ENCODE results near the gene CNTNAP5. TPM values are rescaled to one million over a fixed set of nuclear protein-coding genes. Genes with fewer than 3 reads are reported as not detected.

Gene CNTNAP5
- total and polyA plus RNA-seq, 2 of the 8 experiments (the other 6 are each of a cell fraction or from before 2014, with no cell fraction given): 0.11 to 0.76 TPM

- H2AK5ac ChIP-seq (ENCODE audit: low read depth, low read length): no peak overlapping the region
- H3K4ac ChIP-seq (replicated peaks; ENCODE audit: insufficient read length, low read depth, low read length): no peak overlapping the region
- no peak overlapping the region for H3K18ac ChIP-seq (ENCODE audit: extremely low read depth, low read length)
- no peak overlapping the region for H3K14ac ChIP-seq (ENCODE audit: insufficient read length)
- ChIA-PET POLR2A (ENCODE audit: partially characterized antibody) (no interaction called here), CTCF (ENCODE audit: partially characterized antibody) (no interaction called here)
- no peak overlapping the region for H2BK15ac ChIP-seq (ENCODE audit: low read length)
- H2BK20ac ChIP-seq (ENCODE audit: low read length): no peak overlapping the region
- H4K8ac ChIP-seq (ENCODE audit: extremely low read depth, insufficient read depth, low read length): no peak overlapping the region
- H2AFZ ChIP-seq (ENCODE audit: low read length): no peak overlapping the region
- H3K9ac ChIP-seq (replicated peaks in 1 of 4; ENCODE audit: extremely low read depth in 1 of 4, low read depth in 3 of 4, low read length in 3 of 4): no peak overlapping the region
- no peak overlapping the region for H3K23ac ChIP-seq (ENCODE audit: insufficient read length)
- TF ChIP-seq POLR2AphosphoS5 (IDR thresholded peaks at IDR 0.05; ENCODE audit: low read depth, low read length) (no peak), EP300 (IDR thresholded peaks at IDR 0.05; ENCODE audit: borderline replicate concordance in 1 of 2, low read depth in 2 of 2, low read length in 2 of 2) (no peak), E2F6 (IDR thresholded peaks at IDR 0.05) (no peak), MAX (IDR thresholded peaks at IDR 0.05) (no peak), GTF2F1 (IDR thresholded peaks at IDR 0.05; ENCODE audit: borderline replicate concordance, low read depth, low read length) (no peak), CREB1 (IDR thresholded peaks at IDR 0.05) (no peak)
- no peak overlapping the region for H4K91ac ChIP-seq (replicated peaks; ENCODE audit: insufficient read length, low read length)
- no peak overlapping the region for H3K56ac ChIP-seq (replicated peaks; ENCODE audit: insufficient read length, low read depth, low read length)
- no peaks in the 10 kb centered on the region for H3K23me2 ChIP-seq (ENCODE audit: low read depth, low read length)
- 90% methylated on average over 3 of the region's 3 CpGs; no CpG with 5 or more reads in 1 of the 2 experiments for WGBS, 2 experiments (ENCODE audit: extremely low coverage in 1 of 2, insufficient coverage in 1 of 2, insufficient read length in 1 of 2, insufficient replicate concordance in 2 of 2, low coverage in 1 of 2, low lambda C conversion rate in 2 of 2, missing lambda C conversion rate in 1 of 2)
- H4K5ac ChIP-seq (ENCODE audit: insufficient read length, low read depth, low read length): no peak overlapping the region
- no peak overlapping the region for H2BK12ac ChIP-seq (ENCODE audit: low read depth, low read length)
- no peak for FAIRE-seq
- H3K27me3 ChIP-seq (replicated peaks in 1 of 4; ENCODE audit: control insufficient read depth in 3 of 4, extremely low read depth in 1 of 4, insufficient read depth in 3 of 4, low read length in 3 of 4): no peaks in the 10 kb centered on the region
- no peak overlapping the region for H2BK120ac ChIP-seq (replicated peaks; ENCODE audit: low read depth, low read length)
- H3K27ac ChIP-seq (ENCODE audit: low read depth, low read length): no peak overlapping the region
- H2BK5ac ChIP-seq (ENCODE audit: low read depth, low read length): no peak overlapping the region
- no peaks in the 10 kb centered on the region for H3K4me1 ChIP-seq (replicated peaks in 1 of 4; ENCODE audit: control insufficient read depth in 3 of 4, insufficient read depth in 4 of 4, low read length in 3 of 4)
- no peaks in the 10 kb centered on the region for H4K20me1 ChIP-seq (replicated peaks in 1 of 2; ENCODE audit: control insufficient read depth in 1 of 2, insufficient read depth in 2 of 2, low read length in 2 of 2)
- H3K4me3 ChIP-seq (ENCODE audit: extremely low read depth in 1 of 4, insufficient read depth in 2 of 4, low read depth in 3 of 4, low read length in 4 of 4): no peak overlapping the region
- H3K79me2 ChIP-seq (ENCODE audit: control insufficient read depth in 1 of 2, insufficient read depth in 2 of 2, low read length in 2 of 2): no peaks in the 10 kb centered on the region
- no peaks in the 10 kb centered on the region for H3K79me1 ChIP-seq (ENCODE audit: low read depth, low read length)
- no peak overlapping the region for H3K4me2 ChIP-seq (ENCODE audit: insufficient read depth in 1 of 2, low read depth in 2 of 2, low read length in 2 of 2)
- H3K36me3 ChIP-seq (ENCODE audit: control insufficient read depth in 2 of 4, insufficient read depth in 4 of 4, low read length in 3 of 4): no peaks in the 10 kb centered on the region
- DNase-seq (ENCODE audit: low read depth in 1 of 2, low spot score in 2 of 2): no peak
- H3K9me3 ChIP-seq (ENCODE audit: insufficient read depth in 2 of 2, low read depth in 1 of 2, low read length in 1 of 2): no peaks in the 10 kb centered on the region
Observed at GRCh38 chr2:124571836-124572235, 546.7 kb downstream of the CNTNAP5 start.

Measured in H1 (cell line).